ENCODE results near the gene MYOM3.

Gene MYOM3

DNA sequence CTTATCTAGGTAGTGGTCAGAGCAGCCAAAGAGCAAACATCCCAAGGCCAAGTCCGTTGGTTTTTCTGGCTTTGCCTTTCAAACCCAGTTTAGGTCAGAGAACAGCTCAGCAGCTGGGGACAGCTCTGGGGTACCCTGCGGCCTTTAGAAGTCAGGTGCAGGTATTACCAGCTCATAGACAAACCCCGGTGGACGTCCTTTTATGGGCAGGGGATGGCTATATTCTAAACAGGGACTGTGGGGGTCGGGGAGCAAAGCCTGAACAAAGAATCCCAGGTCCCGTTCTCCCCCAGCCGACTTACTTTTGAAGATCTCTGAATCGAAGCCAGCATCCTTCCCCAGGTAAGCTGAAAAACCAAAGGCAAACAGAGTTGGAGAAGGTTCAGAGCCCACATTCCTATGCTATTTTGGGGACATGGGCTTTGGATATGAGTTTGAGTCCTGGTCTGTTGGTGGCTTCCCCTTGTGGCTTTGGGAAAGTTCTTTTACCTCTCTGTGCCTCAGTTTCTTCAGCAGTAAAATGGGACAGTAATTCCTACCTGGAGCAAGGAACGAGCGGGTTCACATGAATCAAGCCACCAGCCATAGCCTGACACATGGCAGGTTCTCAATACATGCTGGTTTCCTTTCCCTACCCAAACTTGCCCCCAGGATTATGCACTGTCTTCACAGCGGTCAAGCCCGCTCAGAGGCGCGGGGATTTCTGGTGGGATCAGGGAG lies 16.6 kb downstream of the MYOM3 start:
- DNase-seq = no peak

- no peak for DNase-seq
Measured at GRCh38 chr1:24094554-24094953, 17.4 kb downstream of the MYOM3 start.

DNA sequence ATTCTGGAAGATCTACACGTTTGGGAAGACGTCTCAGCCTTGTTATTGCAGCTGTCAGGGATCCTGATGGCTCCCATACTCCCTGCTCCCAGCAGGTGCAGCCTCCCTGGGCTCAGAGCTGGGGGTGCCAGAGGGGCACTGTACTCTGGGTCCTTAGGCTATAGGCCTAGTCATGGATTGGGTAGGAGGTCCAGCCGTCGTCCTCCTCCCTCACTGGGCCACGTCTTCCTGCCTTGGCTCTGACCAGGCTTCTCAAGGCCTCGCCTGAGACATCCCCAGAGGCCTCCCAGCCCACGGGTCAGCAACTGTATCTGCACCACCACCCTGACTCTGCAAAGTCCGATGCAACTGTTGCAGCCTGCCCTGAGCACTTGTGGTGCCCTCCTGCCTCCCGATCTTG lies 18.2 kb downstream of the MYOM3 start:
- DNase-seq = no peak

DNA sequence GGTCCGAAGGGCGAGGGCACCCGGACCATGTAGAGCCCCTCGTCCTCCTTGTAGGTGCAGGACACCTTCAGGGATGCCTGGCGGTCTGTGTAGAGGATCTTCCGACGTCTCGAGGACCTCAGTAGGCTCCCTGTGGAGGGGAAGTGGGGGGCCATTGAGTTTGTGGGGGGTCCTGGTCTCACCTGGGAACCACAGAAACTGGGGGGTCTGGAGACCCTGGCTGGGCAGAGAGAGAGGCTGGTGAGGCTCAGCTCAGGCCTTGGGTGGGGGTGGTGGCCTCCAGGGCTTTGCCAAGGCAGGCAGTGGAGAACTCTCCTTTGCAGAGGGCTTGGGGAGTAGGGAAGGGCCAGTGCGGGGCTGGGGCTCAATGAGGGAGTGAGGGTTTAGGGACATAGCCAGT lies 19.0 kb downstream of the MYOM3 start:
- DNase-seq = no peak

DNA sequence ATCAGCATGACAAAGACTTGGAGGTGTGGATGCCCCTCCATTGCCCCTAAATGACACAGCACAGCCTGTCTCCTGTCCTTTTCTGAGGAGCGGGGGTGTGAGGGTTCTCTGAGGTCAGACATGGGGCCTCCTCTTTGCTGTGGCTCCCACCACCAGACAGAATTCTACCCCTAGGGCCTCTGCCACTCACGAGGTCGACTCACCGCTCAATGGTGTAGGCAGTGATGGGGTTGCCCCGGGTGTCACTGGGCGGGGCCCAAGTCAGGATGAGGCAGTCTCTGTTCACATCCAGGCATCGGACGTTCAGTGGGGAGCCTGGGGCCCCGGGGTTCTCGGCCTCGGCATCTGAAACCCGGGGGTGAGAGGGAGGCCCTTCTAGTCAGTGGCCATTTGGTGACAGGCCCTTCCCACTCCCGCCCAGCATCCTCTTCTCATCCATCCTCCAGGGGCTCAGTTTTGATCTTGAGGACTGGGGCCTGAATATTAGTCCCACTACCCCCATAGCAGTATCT lies 19.9 kb downstream of the MYOM3 start:
- DNase-seq = no peak

DNA sequence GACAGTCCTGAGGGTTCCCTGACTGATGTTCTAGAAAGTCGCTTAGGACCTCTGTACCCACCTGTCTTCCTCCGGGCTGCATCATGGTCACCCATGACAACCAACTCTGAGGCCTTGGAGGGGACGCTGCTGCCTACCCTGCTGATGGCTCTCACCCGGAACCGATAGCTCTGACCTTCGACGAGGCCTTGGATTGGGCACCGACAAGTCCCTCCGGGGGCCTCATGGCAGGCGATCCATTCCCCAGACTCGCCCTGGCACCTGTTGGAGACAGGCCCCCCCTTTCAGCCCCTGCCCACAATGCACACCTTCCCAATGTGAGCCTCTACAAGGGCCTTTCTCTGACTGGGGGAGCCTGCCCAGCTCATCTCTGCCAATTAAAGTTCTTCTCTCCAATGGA lies 21.2 kb downstream of the MYOM3 start:
- DNase-seq = no peak

GRCh38 chr1:24089743-24090555 lies 22.0 kb downstream of the MYOM3 start:
- no peak for DNase-seq

DNA sequence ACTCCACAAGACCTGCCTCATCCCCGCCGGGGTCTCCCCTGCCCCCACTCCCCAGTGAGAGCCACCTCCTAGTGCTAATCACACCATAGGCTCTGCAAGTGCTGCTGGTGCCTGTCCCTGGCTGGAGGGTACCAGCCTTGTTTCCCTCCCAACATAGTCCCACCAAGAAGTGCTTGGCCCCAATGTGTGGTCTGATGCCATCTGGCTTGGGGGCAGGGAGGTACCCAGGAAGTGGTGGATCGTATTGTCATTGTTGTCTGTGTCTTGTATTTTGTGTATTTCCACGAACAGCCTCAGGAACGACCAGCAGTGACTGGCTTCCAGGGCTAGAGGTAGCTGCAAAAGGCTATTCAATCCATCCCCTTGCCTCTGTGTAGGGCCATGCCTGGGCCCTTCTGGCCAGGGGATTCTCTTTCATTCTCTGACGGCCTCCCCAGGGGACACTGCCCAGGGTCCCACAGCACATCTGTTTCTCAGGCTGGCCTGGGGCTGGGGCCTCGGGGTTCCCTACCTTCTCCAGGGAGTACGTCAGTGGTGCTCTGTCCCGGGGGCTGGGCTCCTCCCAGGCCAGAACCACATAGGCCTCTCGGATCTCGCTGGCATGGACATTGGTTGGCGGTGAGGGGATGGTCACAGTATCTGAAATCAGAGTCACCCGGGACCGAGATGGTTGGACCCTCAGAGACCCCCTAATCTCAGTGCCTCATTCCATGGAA lies 22.8 kb downstream of the MYOM3 start:
- DNase-seq = no peak

DNA sequence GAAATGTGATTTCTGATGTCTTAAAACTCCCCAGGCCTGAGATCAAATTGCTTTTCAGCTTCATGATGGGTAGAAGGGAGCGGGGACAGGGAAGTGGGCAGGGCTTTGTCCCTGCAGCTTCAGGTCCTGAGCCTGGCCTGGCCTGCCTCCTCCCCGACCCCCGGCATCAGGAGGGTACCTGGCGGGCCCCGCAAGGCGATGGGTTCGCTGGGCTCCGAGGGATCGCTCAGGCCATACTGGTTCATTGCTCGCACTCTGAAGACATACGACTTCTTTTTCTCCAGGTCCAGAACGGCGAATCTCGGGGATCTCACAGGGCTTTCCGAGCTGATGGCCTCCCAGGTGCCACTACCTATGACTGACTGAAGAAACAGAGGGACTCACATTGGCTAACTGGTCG lies 25.5 kb downstream of the MYOM3 start:
- no peak for DNase-seq

DNA sequence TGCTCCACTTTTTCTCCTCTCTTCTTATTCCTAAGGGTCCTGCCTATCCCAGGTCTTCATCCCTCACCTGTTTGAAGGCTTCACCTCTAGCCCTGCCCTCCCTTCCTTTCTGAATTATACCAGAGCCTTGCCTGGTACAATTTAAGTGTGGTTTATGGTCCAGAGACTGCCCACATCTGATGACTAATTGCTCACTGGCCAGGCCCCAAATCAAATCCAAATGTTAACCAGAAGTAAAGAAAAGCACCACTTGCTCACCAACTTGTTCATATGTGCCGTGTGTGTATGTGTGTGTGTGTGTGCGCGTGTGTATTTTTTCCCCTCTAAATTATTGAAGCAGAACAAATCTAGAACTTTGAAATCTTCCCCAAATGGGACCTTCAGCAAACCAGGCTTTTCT lies 26.4 kb downstream of the MYOM3 start:
- DNase-seq = no peak

DNA sequence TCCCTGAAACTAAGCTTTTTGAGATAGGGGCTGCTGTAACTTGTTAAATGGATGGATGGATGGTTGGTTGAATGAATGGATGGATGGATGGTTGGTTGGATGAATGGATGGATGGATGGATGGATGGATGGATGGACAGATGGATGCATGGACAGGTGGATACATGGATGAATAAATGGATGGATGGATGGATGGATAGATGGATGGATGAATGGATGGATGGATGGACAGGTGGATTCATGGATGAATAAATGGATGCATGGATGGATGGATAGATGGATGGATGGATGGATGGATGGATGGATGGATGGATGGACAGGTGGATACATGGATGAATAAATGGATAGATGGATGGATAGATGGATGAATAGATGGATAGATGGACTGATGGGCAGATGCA lies 26.9 kb downstream of the MYOM3 start:
- no peak for DNase-seq

GRCh38 chr1:24084050-24084449 lies 27.9 kb downstream of the MYOM3 start:
- DNase-seq = peak; percentile 55

- DNase-seq = no peak
Measured at GRCh38 chr1:24082372-24082771, 29.6 kb downstream of the MYOM3 start.

- no peak for DNase-seq
Measured at GRCh38 chr1:24081190-24081589, 30.7 kb downstream of the MYOM3 start.

- DNase-seq = no peak
Measured at GRCh38 chr1:24080131-24080530, 31.8 kb downstream of the MYOM3 start.

DNA sequence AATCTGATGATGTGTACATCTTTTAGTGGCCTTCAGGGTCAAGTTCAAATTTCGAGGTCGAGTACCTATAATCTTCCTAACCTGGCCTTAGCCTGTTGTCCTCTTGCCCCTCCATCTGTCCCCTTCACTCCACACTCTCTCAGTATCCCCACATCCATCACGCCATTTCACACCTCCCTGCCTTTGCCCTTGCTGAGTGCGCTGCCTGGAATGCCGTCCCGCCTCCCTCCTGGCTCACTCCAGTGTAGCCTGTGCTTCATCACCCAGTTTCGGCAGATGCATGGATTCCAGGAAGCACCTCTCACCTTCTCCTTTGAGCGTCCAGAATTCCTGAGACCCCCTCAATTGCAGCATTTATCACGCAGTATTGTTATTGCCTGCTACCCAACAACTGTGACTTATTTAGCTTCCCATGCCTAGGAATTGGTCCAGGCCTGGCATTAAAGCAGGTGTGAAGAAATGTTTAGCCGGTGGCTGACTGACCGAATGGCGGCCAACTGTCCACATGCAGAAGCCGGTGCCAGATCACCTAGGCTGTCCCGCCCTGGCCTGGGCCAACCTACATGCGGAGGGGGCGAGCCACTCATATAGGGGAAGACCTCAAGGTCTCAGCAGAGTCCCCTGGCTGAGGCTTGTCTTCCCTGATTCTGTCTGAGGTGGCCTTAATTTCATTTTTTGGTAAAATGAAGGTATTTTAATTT lies 34.5 kb downstream of the MYOM3 start:
- DNase-seq = no peak

DNA sequence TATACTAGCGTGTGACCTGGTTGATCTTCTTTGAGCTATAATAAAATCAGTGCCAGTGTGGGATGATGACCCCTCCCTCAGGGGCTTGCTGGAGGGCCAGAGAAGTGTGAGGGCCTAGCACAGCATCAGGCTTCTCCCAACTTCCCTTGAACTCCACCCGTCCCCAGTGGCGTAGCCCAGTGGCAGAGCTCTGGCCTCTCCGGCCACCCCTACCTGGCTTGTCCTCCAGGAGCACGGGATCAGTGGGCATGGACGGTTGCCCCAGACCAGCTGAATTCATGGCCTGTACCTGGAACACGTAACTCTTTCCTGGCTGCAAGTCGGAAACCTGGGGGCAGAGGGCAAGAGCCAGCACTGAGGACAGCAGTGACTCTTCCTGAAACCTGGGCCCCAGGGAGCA lies 36.0 kb downstream of the MYOM3 start:
- no peak for DNase-seq

- DNase-seq = no peak
Measured at GRCh38 chr1:24075590-24075854, 36.4 kb downstream of the MYOM3 start.

- no peak for DNase-seq
Measured at GRCh38 chr1:24074817-24075589, 36.9 kb downstream of the MYOM3 start.

DNA sequence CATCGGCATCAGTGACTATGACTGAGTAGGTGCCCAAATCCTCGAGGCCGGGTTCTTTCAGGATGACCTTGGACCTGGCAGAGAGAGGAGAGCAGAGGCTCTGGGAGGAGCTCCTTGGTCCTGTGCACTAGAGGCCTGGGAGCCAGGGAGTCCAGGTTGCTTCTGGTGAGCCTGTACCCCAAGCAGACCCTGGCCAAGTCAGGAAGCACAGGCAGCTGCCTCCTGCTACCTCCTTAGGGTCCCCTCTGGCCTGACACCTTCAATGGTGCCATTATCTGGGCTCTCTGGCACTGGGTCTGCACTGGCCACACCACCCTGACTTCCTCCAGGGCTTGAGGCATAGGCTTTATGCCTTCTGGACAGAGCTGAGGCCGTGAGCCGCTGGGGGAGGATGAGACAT lies 37.7 kb downstream of the MYOM3 start:
- DNase-seq = no peak

GRCh38 chr1:24071941-24072340 lies 40.0 kb downstream of the MYOM3 start:
- no peak for DNase-seq

GRCh38 chr1:24070821-24071393 lies 41.0 kb downstream of the MYOM3 start:
- DNase-seq = peak; percentile 85

Measured in OCI-M1 (cell line).